HCT116 (cell line): Measurements from ENCODE around the gene ASIC3. TPM values are rescaled to one million over a fixed set of nuclear protein-coding genes. Genes with fewer than 3 reads are reported as not detected.

Source experiments
- ATAC-seq: fragments of 200-7000 bp; cut with Tn5 transposase; 2 replicates; pipeline ENCODE4 v1.9.1; 2020; ENCODE audit warnings: mild to moderate bottlenecking, moderate library complexity
- BruUV-seq: library from RNA; stranded (reverse); fragments of 400-500 nt; replicated peaks from 2 replicates; lab custom pipeline; 2021; lab: Mats Ljungman, UMichigan
- CTCF ChIA-PET: fragments of 300-600 bp; sonication (Branson Sonifier 250); formaldehyde crosslinking; loops from one replicate; lab custom pipeline; 2021; ENCODE audit warnings: antibody characterized with exemption; lab: Charles Lee
- POLR2A ChIA-PET: fragments of 300-600, 350-600 bp; sonication (Branson Sonifier 250); formaldehyde crosslinking; loops from one replicate; lab custom pipeline; 2021; ENCODE audit warnings: antibody characterized with exemption; lab: Charles Lee
- RAD21 ChIA-PET, 2 experiments: fragments of 300-600 bp; sonication (Branson Sonifier 250); formaldehyde crosslinking; loops; one replicate each; lab custom pipeline; 2023; ENCODE audit warnings: low total read pairs in 2 of 2; ENCODE audit not compliant: uncharacterized antibody in 2 of 2, unreplicated experiment in 2 of 2, low non-redundant PET in 1 of 2; lab: Charles Lee
- DNase-seq: peaks from one replicate; pipeline ENCODE4 v3.0.0-alpha.2; 2010; ENCODE audit warnings: low read depth, low spot score
- H2AFZ ChIP-seq: fragments of 200-600 bp; shearing (Covaris generic), sonication (generic); 2 replicates; pipeline ENCODE4 v1.6.1; 2017; ENCODE audit warnings: low read depth, mixed run types, mixed read lengths, antibody characterized with exemption, low read length; ENCODE audit not compliant: poor library complexity, severe bottlenecking
- H3K27ac ChIP-seq: 2 replicates; pipeline ENCODE4 v1.5.1; 2012; ENCODE audit warnings: low read depth, low read length
- H3K27me3 ChIP-seq: fragments of 200-600 bp; sonication (generic); 2 replicates; pipeline ENCODE4 v1.6.1; 2016; ENCODE audit warnings: mixed run types, low read length, mixed read lengths; ENCODE audit not compliant: insufficient read depth
- H3K36me3 ChIP-seq, 2 experiments: fragments of 200-500 bp in 1 of 2; fragments of 200-600 bp in 1 of 2; sonication (Bioruptor generic) in 1 of 2; sonication (generic) in 1 of 2; 2 replicates each; pipeline versions ENCODE4 v1.5.1 to v1.6.1; 2014 to 2016; ENCODE audit warnings: low read length in 2 of 2, inconsistent platforms in 1 of 2, mixed read lengths in 1 of 2, mixed run types in 1 of 2; ENCODE audit not compliant: insufficient read depth in 2 of 2, control insufficient read depth in 1 of 2
- H3K4me1 ChIP-seq, 2 experiments: fragments of 200-600 bp in 1 of 2; sonication (generic) in 1 of 2; 2 replicates each; pipeline versions ENCODE4 v1.5.1 to v1.6.1; 2012 to 2017; ENCODE audit warnings: low read length in 2 of 2, inconsistent platforms in 1 of 2, mild to moderate bottlenecking in 1 of 2, mixed read lengths in 1 of 2, mixed run types in 1 of 2, moderate library complexity in 1 of 2; ENCODE audit not compliant: insufficient read depth in 2 of 2, control insufficient read depth in 1 of 2
- H3K4me2 ChIP-seq: fragments of 200-600 bp; sonication (generic); 2 replicates; pipeline ENCODE4 v1.6.1; 2017; ENCODE audit warnings: mixed run types, low read length, mixed read lengths
- H3K4me3 ChIP-seq, 2 experiments: fragments of 200-600 bp in 1 of 2; sonication (generic) in 1 of 2; replicated peaks in 1 of 2; 2 replicates each; pipeline ENCODE4 v1.5.1; 2011 to 2016; ENCODE audit warnings: low read length in 2 of 2, control low read depth in 1 of 2, low read depth in 1 of 2, mild to moderate bottlenecking in 1 of 2, mixed read lengths in 1 of 2, mixed run types in 1 of 2
- H3K79me2 ChIP-seq: fragments of 200-600 bp; sonication (generic); 2 replicates; pipeline ENCODE4 v1.6.1; 2017; ENCODE audit warnings: mild to moderate bottlenecking, mixed run types, low read length, moderate library complexity, mixed read lengths; ENCODE audit not compliant: insufficient read depth
- H3K9ac ChIP-seq: fragments of 200-600 bp; sonication (generic); 2 replicates; pipeline ENCODE4 v1.6.1; 2016; ENCODE audit warnings: low read length, mixed read lengths
- H3K9me2 ChIP-seq: fragments of 200-600 bp; sonication (generic), shearing (Covaris generic); 2 replicates; pipeline ENCODE4 v1.6.1; 2017; ENCODE audit warnings: mixed run types, mild to moderate bottlenecking, moderate library complexity; ENCODE audit not compliant: insufficient read depth
- H3K9me3 ChIP-seq, 2 experiments: fragments of 200-500 bp in 1 of 2; fragments of 200-600 bp in 1 of 2; sonication (Bioruptor generic) in 1 of 2; sonication (generic) in 1 of 2; 2 replicates each; pipeline ENCODE4 v1.6.1; 2014 to 2017; ENCODE audit warnings: low read length in 2 of 2, mixed read lengths in 2 of 2, inconsistent platforms in 1 of 2, low read depth in 1 of 2, mild to moderate bottlenecking in 1 of 2, mixed run types in 1 of 2, moderate library complexity in 1 of 2; ENCODE audit not compliant: control insufficient read depth in 1 of 2, insufficient read depth in 1 of 2
- H4K20me1 ChIP-seq: fragments of 200-600 bp; sonication (generic), shearing (Covaris generic); 2 replicates; pipeline ENCODE4 v1.6.1; 2017; ENCODE audit warnings: mixed run types, mild to moderate bottlenecking, moderate library complexity; ENCODE audit not compliant: insufficient read depth
- ATF3 ChIP-seq: IDR thresholded peaks from 2 replicates; pipeline ENCODE4 v1.6.1; 2012
- CEBPB ChIP-seq: IDR thresholded peaks from 2 replicates; pipeline ENCODE4 v1.6.1; 2012; ENCODE audit warnings: low read depth
- ELF1 ChIP-seq: IDR thresholded peaks from 2 replicates; pipeline ENCODE4 v1.6.1; 2012; ENCODE audit warnings: low read depth, borderline replicate concordance
- EZH2phosphoT487 ChIP-seq: fragments of 200-600 bp; IDR thresholded peaks from 2 replicates; pipeline ENCODE4 v1.6.1; 2018; ENCODE audit warnings: antibody characterized with exemption, borderline replicate concordance
- JUND ChIP-seq: IDR thresholded peaks from 2 replicates; pipeline ENCODE4 v1.6.1; 2012
- MAX ChIP-seq: IDR thresholded peaks from 2 replicates; pipeline ENCODE4 v1.6.1; 2012
- POLR2AphosphoS5 ChIP-seq: IDR thresholded peaks from 2 replicates; pipeline ENCODE4 v1.6.1; 2011; ENCODE audit warnings: mild to moderate bottlenecking, low read depth, low read length, moderate library complexity
- SIN3A ChIP-seq: IDR thresholded peaks from 2 replicates; pipeline ENCODE4 v1.6.1; 2012; ENCODE audit warnings: low read depth
- TCF7L2 ChIP-seq: IDR thresholded peaks from 2 replicates; pipeline ENCODE4 v1.7.0; 2011; ENCODE audit warnings: borderline replicate concordance, inconsistent platforms; ENCODE audit not compliant: insufficient read depth, insufficient read length; ENCODE audit errors: extremely low read depth
- ZBTB33 ChIP-seq: IDR thresholded peaks from 2 replicates; pipeline ENCODE4 v1.6.1; 2011; ENCODE audit warnings: mild to moderate bottlenecking, low read length, moderate library complexity; ENCODE audit not compliant: insufficient replicate concordance; ENCODE audit errors: extremely low read depth
- ZFX ChIP-seq: fragments of 450-650 bp; IDR thresholded peaks from 2 replicates; pipeline ENCODE4 v1.6.1; 2017
- intact Hi-C: fragments of 100-400 bp; cut with micrococcal nuclease; formaldehyde crosslinking; loops from 2 replicates; pipeline ENCODE4 v1.10.0; 2022
- total RNA-seq: library from RNA; stranded (reverse); gene quantifications from one replicate; pipeline ENCODE4 v1.2.1, GENCODE V29; 2021; ENCODE audit not compliant: unreplicated experiment

Gene ASIC3
- total RNA-seq, 1 experiment from 2014 or later, result 4.4 TPM

GRCh38 chr7:151003572-151003971 is 44.8 kb upstream of the ASIC3 start:
- Histone ChIP-seq H3K27me3 (no peaks in the 10 kb centered on the region), H2AFZ (no peak overlapping the region), H3K9ac (no peak overlapping the region), H4K20me1 (no peaks in the 10 kb centered on the region), H3K9me2 (no peaks in the 10 kb centered on the region), H3K27ac (no peak overlapping the region), H3K79me2 (no peaks in the 10 kb centered on the region), H3K4me1 (peaks cover 5 to 7% of the 10 kb centered on the region in 2 experiments; a peak in 2 of 4 replicates), H3K4me3 (no peak overlapping the region), H3K9me3 (no peaks in the 10 kb centered on the region), H3K36me3 (no peaks in the 10 kb centered on the region), H3K4me2 (0 out of 2 replicates have a peak overlapping the region, but pooled peaks have one; percentile 4)
- ChIA-PET POLR2A (no interaction called here), RAD21 (no interaction called here), CTCF (no interaction called here)
- ATAC-seq (peak; percentile 26; the same call in 1 of the 2 replicates), DNase-seq (no peak)
- no TSS peak for BruUV-seq
- no peak for TF ChIP-seq MAX
- TF ChIP-seq POLR2AphosphoS5, result no peak
- TF ChIP-seq TCF7L2, result no peak
- TF ChIP-seq CEBPB, result no peak
- intact Hi-C loops, result no loop called here

GRCh38 chr7:151005566-151005965 is 42.8 kb upstream of the ASIC3 start:
- H4K20me1 ChIP-seq, result no peaks in the 10 kb centered on the region
- H3K9me3 ChIP-seq, result no peaks in the 10 kb centered on the region
- no peaks in the 10 kb centered on the region for H3K36me3 ChIP-seq
- TF ChIP-seq ELF1 (no peak), JUND (no peak), TCF7L2 (no peak), EZH2phosphoT487 (no peak), ZBTB33 (no peak), SIN3A (no peak), POLR2AphosphoS5 (no peak), ATF3 (no peak), ZFX (no peak)
- H2AFZ ChIP-seq, result no peak overlapping the region
- no peak overlapping the region for H3K27ac ChIP-seq
- peaks cover 4% of the 10 kb centered on the region; the same call in 1 of the 2 replicates for H3K79me2 ChIP-seq
- no peaks in the 10 kb centered on the region for H3K9me2 ChIP-seq
- peaks cover 13 to 26% of the 10 kb centered on the region in 2 experiments; a peak in 3 of 4 replicates for H3K4me1 ChIP-seq
- CTCF ChIA-PET, result interaction anchor here (1.4 kb wide), 1 partner anchor 13 kb away, joined by 4 read pairs; no protein-coding TSS in a partner anchor
- intact Hi-C loops, result no loop called here
- DNase-seq, result no peak
- H3K9ac ChIP-seq, result no peak overlapping the region
- no peaks in the 10 kb centered on the region for H3K27me3 ChIP-seq
- H3K4me3 ChIP-seq, result no peak overlapping the region
- no peak for ATAC-seq
- POLR2A ChIA-PET, result no interaction called here
- no peak overlapping the region for H3K4me2 ChIP-seq
- BruUV-seq, result no TSS peak
- RAD21 ChIA-PET, result no interaction called here
